GM19438 (cell line): ENCODE measurements around the gene BTF3L4.

Experiments used
- ATAC-seq: cut with Tn5 transposase; IDR thresholded peaks from one replicate; pipeline ENCODE4 v1.9.1; 2021; ENCODE audit warnings: low read depth; ENCODE audit not compliant: unreplicated experiment

The BTF3L4 gene

DNA sequence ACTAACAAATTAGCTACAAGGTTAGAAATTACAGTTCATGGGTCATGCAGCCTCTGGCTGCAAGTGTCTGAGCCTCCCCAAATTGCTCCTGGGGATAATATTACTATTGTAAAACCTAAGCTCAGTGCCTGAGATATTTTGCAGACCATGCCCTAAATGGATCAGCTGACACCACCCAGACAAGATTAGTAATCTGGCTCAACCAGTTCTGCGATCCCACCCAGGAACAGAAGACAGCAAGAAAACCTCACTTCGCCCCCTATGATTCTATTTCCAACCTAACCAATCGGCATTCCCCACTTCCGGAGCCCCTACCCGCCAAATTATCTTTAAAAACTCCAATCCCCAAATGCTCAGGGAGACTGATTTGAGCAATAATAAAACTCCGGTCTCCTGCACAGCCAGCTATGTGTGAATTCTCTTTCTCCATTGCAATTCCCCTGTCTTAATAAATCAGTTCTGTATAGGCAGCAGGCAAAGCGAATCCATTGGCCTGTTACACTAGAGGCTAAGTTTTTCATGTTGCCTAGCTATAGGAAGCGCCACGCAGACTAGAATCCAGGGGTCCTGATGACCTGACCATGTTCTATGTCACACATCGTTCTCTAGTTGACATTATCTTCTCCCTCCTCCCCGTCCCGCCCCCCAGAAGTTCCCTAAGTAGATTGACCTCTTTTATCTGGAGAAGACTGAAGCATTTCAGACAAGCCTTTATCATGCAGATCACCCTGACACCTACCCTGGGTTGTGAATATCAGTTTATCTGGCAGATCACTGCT, 63.4 kb downstream of the BTF3L4 start:
- no peak for ATAC-seq

DNA sequence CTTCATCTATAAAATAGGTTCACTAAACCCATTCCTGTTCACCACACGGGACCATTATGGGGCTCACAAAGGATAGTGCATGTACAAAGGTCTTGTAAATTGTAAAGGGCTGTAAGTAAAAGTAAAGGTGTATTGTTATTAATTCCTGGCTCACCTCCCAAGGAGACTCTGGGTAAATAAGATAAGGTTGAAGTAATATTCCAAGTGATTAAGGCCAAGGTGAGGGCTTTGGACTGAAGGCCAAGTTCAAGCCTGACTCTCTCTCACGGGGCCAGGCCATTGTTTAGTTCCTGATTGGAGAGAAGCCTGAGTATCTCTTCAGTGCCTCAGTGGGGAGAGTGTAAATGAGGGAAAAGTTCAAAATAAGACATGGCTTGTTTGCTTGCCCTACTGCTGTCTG, 66.3 kb downstream of the BTF3L4 start:
- ATAC-seq: no peak

DNA sequence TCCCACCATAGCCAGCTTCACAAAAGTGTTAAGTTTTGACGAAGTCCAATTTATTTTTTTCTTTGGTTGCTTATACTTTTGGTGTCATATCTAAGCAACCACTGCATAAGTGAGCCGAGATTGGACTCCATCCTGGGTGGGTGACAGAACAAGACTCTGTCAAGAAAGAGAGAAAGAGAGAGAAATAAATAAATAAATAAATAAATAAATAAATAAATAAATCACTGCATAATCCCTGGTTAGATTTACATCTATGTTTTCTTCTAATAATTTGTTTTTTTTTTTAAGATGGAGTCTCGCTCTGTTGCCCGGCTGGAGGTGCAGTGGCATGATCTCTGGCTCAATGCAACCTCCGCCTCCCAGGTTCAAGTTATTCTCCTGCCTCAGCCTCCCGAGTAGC, 67.5 kb downstream of the BTF3L4 start:
- no peak for ATAC-seq

DNA sequence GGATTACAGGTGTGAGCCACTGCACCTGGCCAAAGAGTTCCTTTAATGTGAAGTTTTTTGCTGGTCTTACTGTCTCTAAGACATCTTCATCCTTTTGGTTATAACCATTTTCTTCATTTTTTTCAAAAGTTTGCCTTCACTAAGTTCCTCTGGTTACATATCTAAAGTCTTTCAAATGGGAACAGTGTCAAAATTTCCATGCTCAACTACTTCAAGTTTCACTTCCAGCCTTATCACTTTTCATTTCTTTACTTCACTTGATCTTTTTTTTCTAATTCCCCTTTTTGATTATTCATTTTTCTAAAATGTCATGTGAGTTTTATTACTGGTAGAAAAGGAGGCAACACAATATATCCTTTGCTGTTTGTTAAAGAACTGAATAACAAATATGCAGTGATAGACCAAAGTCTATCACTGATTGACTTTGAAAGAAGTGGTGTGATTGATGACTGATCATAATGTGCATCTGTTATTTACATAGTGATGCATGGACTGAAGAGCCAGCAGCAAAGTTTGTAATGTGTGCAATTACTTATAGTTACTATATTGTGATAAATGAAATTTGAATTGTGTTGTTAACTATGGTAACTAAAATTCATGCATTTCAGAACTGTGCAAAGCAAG, 69.8 kb downstream of the BTF3L4 start:
- ATAC-seq: no peak

DNA sequence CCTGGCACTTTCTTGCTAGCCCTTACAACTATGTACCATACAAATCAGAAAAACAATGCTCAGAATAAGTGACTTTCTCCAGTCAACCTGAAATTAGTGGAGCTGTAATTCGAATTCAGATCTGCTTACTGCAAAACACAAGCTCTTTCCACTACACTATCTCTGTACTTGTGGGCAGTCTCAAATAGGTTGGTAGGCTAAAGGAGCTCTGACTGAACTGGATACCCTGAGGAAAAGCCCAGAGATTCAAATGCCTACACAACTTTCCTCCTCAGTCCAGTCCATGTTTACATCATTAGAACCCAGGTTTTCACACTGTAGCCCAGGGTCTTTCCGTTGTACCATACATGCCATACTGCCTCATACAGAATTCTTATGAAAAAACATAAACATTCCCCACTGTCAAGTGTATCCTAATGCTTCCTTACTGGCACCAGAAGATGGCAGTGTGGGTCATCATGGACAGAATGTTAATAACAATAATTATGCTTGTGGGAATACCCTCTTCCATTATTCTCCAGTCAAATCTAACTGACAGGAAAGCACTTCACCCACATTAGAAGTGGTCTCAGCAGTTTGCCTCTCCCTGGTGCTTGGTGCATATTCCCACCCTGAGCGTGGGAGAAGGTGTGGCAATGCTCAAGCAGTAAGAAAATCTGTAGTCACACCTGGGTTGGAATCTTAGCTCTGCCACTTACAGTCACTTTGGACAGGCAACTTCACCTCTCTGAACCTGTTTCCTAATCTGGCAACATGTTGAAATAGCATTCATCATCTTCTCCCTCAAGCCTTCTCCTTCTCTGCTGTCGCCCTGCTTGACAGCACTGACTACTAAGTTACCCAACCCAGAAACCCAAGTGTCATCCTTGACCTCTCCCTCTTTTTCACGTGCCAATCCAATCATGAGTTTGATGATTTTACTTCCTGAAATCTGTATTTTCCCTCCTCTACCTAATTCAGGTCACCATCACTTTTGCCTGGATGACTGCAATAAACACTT, 71.4 kb downstream of the BTF3L4 start:
- ATAC-seq: no peak

DNA sequence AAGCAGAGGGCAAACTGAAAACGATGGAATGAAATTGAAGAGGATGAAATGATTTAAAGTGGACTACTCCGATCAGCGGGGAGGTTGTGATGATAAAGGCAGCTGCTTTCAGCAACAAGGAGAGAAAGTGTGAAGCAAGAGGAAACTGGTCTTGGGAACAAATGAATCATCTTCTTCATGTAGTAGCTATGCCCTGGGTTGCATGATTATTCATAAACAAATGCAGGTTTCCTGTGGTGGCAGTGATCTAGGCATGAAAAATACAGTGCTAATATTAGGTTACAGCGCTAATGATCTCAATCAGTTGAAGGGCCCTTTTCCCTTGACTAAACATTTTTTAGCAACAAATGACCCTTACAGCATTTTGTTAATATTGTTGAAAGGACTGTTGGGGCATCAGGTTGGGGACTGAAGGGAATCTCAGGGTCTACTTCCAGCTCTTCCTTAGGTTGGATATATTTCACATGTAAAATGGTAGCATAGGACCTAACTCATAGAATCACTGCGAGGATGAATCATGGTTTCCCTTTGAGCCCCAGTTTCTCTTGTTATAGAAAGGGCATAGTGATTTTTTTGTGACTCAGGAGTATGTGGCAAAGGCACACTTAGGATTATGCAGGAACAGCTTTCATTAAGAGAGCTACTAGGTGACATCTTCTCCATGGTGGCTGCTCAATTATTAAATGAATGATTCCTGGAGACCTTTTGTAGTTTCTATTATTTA, 83.9 kb downstream of the BTF3L4 start:
- no peak for ATAC-seq
